GM10266 (cell line): ENCODE results near the gene TMEM109.
A peak's percentile ranks its signal among the peaks of the same experiment; 100 is the strongest.

Experiments
- DNase-seq: peaks from one replicate; pipeline ENCODE4 v3.0.0; 2012; ENCODE audit errors: extremely low spot score
- TF ChIP-seq, protein P1 (sequence below): IDR thresholded peaks from 2 replicates; pipeline ENCODE4 v1.5.1; 2012; ENCODE audit warnings: mild to moderate bottlenecking, low read depth; ENCODE audit not compliant: control insufficient read depth, insufficient read depth; ENCODE audit errors: missing control alignments

The TMEM109 gene

DNA sequence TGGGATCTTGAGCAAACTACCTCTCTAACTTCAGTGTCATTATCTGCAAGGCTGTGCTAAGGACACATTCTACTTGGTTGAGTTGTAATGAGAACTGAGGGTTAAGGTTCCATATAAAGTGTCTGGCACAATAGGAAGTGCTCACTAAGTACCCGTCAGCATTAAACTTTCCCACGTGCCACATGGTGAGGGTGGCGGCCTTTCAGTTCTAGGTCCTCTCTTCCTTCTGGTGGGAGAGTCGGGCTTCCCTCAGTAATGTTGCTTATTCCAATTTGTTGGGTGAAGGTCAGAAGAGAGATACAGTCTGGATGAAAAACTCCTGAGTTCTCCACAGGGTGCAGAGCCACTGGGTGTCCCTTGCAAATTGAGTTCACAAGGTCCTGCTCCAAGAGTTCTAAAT lies 52.9 kb downstream of the TMEM109 start:
- TF ChIP-seq, protein P1, sequence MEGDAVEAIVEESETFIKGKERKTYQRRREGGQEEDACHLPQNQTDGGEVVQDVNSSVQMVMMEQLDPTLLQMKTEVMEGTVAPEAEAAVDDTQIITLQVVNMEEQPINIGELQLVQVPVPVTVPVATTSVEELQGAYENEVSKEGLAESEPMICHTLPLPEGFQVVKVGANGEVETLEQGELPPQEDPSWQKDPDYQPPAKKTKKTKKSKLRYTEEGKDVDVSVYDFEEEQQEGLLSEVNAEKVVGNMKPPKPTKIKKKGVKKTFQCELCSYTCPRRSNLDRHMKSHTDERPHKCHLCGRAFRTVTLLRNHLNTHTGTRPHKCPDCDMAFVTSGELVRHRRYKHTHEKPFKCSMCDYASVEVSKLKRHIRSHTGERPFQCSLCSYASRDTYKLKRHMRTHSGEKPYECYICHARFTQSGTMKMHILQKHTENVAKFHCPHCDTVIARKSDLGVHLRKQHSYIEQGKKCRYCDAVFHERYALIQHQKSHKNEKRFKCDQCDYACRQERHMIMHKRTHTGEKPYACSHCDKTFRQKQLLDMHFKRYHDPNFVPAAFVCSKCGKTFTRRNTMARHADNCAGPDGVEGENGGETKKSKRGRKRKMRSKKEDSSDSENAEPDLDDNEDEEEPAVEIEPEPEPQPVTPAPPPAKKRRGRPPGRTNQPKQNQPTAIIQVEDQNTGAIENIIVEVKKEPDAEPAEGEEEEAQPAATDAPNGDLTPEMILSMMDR: no peak
- DNase-seq: no peak

GRCh38 chr11:60968223-60968622 lies 54.3 kb downstream of the TMEM109 start:
- no peak for DNase-seq
- TF ChIP-seq, protein P1: no peak

DNA sequence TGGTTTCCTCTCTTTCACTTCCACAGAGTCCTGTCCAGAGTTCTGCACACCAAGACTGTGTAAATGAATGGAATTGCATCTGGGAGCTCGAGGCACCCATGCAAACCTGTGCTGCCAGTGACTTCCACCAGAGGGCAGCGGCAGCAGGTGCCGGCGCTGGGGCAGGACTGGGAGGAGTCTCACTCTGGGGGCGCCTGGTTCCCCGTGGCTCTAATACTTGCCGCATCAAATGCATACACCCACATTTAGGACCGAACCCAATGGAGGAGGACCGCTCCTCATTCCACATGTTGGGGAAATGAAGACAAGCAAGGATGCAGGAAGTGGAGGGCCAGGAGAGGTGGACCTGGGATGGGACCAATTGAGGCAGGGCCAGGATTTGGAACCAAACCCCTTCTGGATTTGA lies 56.4 kb downstream of the TMEM109 start:
- TF ChIP-seq, protein P1: peak; percentile 93
- DNase-seq: peak; percentile 79

- no peak for DNase-seq
- TF ChIP-seq, protein P1: no peak
Measured at GRCh38 chr11:60970890-60971289, 56.9 kb downstream of the TMEM109 start.

GRCh38 chr11:60971520-60971919 lies 57.6 kb downstream of the TMEM109 start, which contains the start of gene CD6:
CD6 (plus strand) TSS chr11:60971680; CDS start chr11:60971866, 186 bp downstream.
- DNase-seq: no peak
- TF ChIP-seq, protein P1: no peak

DNA sequence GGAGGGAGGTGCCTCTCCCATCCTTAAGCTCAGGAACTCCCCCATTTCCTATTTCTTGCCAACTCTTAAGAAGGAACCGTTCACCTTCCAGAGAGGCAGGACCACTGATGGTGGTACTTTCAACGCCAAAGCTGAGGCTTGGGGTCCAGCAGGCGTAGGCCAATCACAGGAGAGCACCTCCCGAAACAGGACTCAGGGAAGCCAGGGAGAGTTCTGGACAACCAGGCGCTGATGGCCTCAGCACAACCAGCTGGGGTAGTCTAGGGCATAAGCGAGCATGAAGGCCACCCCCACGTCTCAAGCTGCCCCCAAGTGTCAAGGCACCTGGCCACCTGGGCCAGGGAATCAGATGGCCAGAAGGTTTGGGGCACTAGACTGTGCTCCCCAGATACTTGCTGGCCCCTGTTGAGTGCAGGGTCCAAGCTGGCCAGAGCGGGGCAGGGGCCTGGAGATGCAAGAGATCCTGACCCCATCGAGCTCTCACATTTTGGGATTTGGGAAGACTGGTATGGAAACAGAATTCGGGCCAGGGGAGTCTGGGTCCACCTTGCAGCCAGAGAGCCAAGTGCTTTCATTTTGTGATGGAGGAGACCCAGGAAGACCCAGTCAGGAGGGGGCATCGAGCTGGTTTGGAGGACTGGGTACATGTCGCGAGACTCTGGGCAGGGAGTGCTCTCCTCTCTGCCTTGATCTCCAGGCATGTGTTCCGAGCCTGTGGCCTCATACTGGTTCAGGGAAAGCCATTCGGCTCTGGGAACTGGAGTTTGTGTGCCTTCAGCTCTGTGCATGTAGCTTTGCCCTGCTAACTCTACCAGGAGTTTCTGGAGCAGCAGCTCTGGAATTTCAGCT lies 58.4 kb downstream of the TMEM109 start:
- TF ChIP-seq, protein P1: no peak
- DNase-seq: no peak
